GM13977 (cell line): ENCODE data around the gene VSTM2L.

ENCODE experiments used
- DNase-seq: peaks from one replicate; pipeline ENCODE4 v3.0.0; 2012; ENCODE audit warnings: low spot score
- in situ Hi-C: fragments of 300-500 bp; cut with MboI; formaldehyde crosslinking; loops from one replicate; pipeline ENCODE4 v1.12.0; 2022; ENCODE audit warnings: low sequenced_read_pairs, low pct_unique_long_range_greater_than_20kb, mixed read lengths, inconsistent platforms; ENCODE audit not compliant: unreplicated experiment
- TF ChIP-seq, protein P1 (sequence below): IDR thresholded peaks from 2 replicates; pipeline ENCODE4 v1.5.1; 2012; ENCODE audit warnings: mild to moderate bottlenecking, control low read depth; ENCODE audit not compliant: insufficient read depth; ENCODE audit errors: extremely low read depth, missing control alignments

VSTM2L gene

DNA sequence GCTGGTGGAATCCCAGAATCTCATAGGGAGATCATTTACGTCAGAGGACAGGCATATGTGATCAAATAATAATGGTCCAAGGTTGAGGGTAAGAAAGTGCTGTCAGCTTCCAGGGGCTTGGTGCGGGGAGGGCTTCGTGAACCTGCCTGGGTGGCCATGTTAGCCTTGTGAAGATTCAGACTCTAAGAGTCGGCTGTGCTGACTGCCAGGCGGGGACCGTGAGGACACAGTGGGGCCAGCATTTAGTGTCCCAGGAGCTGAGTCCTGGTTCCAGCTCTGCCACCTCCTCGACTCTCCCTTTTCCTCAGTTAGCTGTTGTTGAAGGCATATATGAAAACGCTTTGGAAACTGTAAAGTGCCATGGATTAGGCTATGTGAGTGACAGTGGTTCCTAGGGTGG lies 33.5 kb downstream of the VSTM2L start:
- TF ChIP-seq, protein P1, sequence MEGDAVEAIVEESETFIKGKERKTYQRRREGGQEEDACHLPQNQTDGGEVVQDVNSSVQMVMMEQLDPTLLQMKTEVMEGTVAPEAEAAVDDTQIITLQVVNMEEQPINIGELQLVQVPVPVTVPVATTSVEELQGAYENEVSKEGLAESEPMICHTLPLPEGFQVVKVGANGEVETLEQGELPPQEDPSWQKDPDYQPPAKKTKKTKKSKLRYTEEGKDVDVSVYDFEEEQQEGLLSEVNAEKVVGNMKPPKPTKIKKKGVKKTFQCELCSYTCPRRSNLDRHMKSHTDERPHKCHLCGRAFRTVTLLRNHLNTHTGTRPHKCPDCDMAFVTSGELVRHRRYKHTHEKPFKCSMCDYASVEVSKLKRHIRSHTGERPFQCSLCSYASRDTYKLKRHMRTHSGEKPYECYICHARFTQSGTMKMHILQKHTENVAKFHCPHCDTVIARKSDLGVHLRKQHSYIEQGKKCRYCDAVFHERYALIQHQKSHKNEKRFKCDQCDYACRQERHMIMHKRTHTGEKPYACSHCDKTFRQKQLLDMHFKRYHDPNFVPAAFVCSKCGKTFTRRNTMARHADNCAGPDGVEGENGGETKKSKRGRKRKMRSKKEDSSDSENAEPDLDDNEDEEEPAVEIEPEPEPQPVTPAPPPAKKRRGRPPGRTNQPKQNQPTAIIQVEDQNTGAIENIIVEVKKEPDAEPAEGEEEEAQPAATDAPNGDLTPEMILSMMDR, result no peak
- in situ Hi-C loops, result no loop called here
- DNase-seq, result no peak

DNA sequence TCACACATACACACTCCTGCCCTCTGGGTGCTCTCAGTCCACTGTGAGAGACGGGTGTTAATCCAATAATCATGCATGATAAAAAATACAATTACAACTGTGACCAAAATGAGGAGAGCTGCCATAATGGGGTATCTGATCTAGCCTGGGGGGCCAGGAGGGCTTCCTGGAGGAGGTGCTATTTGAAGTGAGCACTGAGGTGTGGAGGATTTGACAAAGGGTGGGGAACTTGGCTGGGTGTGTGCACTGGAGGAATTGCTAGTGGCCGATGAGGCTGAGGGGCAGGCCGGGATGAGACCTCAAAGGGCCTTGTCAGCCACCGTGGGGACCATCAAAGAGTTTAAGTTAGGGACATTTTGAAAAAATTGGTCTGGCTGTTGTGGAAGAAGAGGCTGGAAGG lies 34.8 kb downstream of the VSTM2L start:
- in situ Hi-C loops, result no loop called here
- no peak for DNase-seq
- TF ChIP-seq, protein P1, result no peak

DNA sequence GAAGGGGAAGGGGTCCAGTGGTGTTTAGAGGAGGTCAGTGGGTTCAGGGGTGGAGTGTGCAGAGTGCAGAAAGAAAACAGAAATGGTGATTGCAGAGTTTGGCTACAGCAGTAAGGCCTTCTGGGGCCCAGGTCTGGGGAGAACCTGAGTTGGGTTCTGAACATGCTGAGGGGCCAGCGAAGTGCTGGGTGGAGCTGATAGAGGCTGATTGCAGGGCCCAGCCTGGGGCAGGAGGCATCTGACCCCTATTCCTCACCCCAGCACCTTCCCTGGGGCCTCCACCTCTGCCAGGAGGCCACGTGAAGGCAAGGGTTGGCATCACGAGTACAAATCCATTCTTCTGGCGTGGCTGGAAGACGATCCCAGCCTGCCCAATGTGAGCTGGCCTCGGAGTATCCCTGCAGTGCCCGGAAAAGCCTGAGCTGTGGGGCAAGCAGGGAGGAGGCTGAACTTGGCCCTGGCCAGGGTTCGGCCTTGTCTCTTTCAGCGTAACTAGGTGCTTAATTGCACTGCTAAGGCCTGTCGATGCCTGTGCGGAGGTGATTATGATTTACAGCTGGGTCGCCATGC lies 35.3 kb downstream of the VSTM2L start:
- TF ChIP-seq, protein P1, result no peak
- no peak for DNase-seq
- in situ Hi-C loops, result no loop called here

DNA sequence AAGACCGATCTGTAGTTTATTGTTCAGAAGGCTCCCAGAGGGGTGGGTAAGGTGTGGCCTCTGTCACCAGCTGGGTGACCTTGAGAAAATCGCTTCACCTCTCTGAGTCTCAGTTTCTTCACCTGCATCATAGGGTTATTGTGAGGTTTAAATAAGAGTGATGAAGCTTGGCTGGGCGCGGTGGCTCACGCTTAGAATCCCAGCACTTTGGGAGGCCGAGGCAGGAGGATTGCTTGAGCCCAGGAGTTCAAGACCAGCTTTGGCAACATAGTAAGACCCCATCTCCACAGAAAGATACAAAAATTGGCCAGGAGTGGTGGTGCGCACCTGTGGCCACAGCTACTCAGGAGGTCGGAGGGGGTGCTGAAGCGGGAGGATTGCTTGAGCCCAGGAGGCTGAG lies 36.0 kb downstream of the VSTM2L start:
- in situ Hi-C loops, result no loop called here
- no peak for DNase-seq
- TF ChIP-seq, protein P1, result no peak

DNA sequence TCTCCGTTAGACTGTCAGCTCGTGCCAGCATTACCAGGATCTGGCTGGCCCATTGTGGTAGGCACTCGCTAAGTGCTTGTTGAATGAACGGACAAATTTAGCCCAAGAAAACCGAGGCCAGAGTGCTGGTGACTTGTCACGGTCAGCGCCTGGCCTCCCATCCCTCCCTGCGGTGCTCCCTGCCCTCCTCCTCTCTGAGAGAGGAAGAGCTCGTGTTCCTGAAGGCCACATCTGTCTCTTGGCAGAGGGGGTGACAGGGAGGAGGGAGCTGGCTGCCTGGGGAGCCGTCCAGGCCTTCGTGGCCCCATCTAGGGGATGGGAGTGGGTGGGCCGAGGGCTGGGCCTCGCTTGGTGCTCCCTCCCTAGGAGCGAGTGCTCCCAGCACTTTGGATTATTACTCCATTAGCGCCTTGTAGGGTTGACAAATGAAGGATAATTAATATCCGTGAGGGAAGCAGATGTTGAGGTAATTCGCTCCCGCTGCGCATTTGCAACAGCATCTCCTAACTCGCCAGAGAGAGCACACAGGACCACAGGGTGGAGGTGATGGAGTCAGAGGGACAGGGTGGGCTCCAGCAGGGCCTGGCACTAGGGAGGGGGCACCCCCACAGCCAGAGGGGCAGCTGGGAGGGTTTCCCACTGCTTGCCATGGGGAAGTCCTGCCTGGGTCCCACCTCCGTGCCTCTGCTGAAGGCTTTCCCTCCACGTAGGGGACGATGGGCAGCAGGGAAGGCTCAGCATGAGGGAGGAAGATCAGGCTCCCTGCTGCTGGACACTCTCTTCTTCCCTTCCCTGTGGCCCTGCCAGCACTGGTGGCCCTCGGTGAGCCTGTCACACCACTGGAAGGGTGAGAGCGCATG lies 37.0 kb downstream of the VSTM2L start:
- DNase-seq, result no peak
- TF ChIP-seq, protein P1, result no peak
- in situ Hi-C loops, result no loop called here

DNA sequence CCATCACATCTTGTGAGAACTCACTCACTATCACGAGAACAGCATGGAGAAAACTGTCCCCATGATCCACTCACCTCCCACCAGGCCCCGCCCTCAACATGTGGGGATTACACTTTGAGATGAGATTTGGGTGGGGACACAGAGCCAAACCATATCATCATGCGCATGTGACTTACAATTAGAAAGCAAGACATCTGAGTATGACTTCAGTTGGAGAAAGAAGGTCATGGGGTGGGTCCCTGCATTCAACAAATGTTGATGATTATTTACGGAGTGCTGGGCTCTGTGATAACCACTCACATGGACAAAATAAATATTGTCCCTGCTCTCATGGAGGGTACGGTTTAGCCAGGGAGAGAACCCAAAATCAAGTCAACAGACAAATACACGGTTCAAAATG lies 37.9 kb downstream of the VSTM2L start:
- in situ Hi-C loops, result no loop called here
- TF ChIP-seq, protein P1, result no peak
- no peak for DNase-seq
